Fibroblast of lung (primary cell): ENCODE results near the gene EZH1. TPM values are rescaled to one million over a fixed set of nuclear protein-coding genes. Genes with fewer than 3 reads are reported as not detected.

Source experiments
- DNase-seq, 2 donors: peaks; one replicate each; pipeline versions ENCODE4 v3.0.0 to v3.0.0-alpha.2; 2010; ENCODE audit warnings: low read depth in 2 of 2
- H2AFZ ChIP-seq: 2 replicates; pipeline ENCODE4 v1.5.1; 2012; ENCODE audit warnings: low read length, control low read depth, inconsistent platforms
- H3K27ac ChIP-seq: 2 replicates; pipeline ENCODE4 v1.5.1; 2011; ENCODE audit warnings: low read length, control low read depth; ENCODE audit not compliant: insufficient read depth
- H3K27me3 ChIP-seq: 2 replicates; pipeline ENCODE4 v1.5.1; 2011; ENCODE audit warnings: mild to moderate bottlenecking, low read length; ENCODE audit not compliant: control insufficient read depth, insufficient read depth
- H3K36me3 ChIP-seq: 2 replicates; pipeline ENCODE4 v1.5.1; 2011; ENCODE audit warnings: low read length; ENCODE audit not compliant: control insufficient read depth, insufficient read depth
- H3K4me1 ChIP-seq: 2 replicates; pipeline ENCODE4 v1.5.1; 2011; ENCODE audit warnings: low read length; ENCODE audit not compliant: control insufficient read depth, insufficient read depth; ENCODE audit errors: extremely low read depth
- H3K4me2 ChIP-seq: 2 replicates; pipeline ENCODE4 v1.5.1; 2011; ENCODE audit warnings: low read length, control low read depth; ENCODE audit not compliant: insufficient read depth; ENCODE audit errors: extremely low read depth
- H3K4me3 ChIP-seq, 4 experiments: fragments of 200-600 bp in 1 of 4; sonication (generic) in 1 of 4; replicated peaks in 1 of 4; 2 replicates each; pipeline ENCODE4 v1.5.1; 2011 to 2016; ENCODE audit warnings: low read length in 4 of 4, low read depth in 3 of 4, mild to moderate bottlenecking in 3 of 4, control low read depth in 2 of 4, inconsistent platforms in 1 of 4, mixed read lengths in 1 of 4; ENCODE audit not compliant: insufficient read depth in 1 of 4; ENCODE audit errors: control extremely low read depth in 1 of 4
- H3K79me2 ChIP-seq: 2 replicates; pipeline ENCODE4 v1.5.1; 2012; ENCODE audit warnings: mild to moderate bottlenecking, low read length, inconsistent platforms; ENCODE audit not compliant: control insufficient read depth, insufficient read depth
- H3K9ac ChIP-seq: 2 replicates; pipeline ENCODE4 v1.5.1; 2011; ENCODE audit warnings: mild to moderate bottlenecking, low read length, control low read depth; ENCODE audit not compliant: insufficient read depth
- H3K9me3 ChIP-seq: 2 replicates; pipeline ENCODE4 v1.5.1; 2012; ENCODE audit warnings: low read depth, low read length; ENCODE audit not compliant: control insufficient read depth, insufficient read depth
- H4K20me1 ChIP-seq: 2 replicates; pipeline ENCODE4 v1.5.1; 2011; ENCODE audit warnings: low read length; ENCODE audit not compliant: control insufficient read depth, insufficient read depth; ENCODE audit errors: extremely low read depth
- EZH2 ChIP-seq: IDR thresholded peaks from 2 replicates; pipeline ENCODE4 v1.5.1; 2012; ENCODE audit warnings: low read length, control low read depth, mild to moderate bottlenecking; ENCODE audit errors: missing control alignments
- polyA plus RNA-seq, 2 donors: library from polyadenylated mRNA; depleted of rRNA in 1 of 2; stranded (reverse) in 1 of 2; unstranded in 1 of 2; fragments of >200 nt; gene quantifications; 2 replicates each; pipeline ENCODE4 v1.2.1, GENCODE V29; 2011 to 2012; ENCODE audit warnings: missing spikeins in 1 of 2
- total RNA-seq: library from RNA; depleted of rRNA; stranded (reverse); fragments of >200 nt; gene quantifications from 2 replicates; pipeline ENCODE4 v1.2.1, GENCODE V29; 2014
- TF ChIP-seq, protein P1 (sequence below), 2 donors: IDR thresholded peaks in 1 of 2; conservative IDR thresholded peaks in 1 of 2; 1 replicate in 1 of 2; 2 replicates in 1 of 2; pipeline ENCODE4 v1.5.1; 2011 to 2012; ENCODE audit warnings: low read length in 2 of 2, control low read depth in 1 of 2, inconsistent platforms in 1 of 2, low read depth in 1 of 2, mild to moderate bottlenecking in 1 of 2

Gene EZH1
- total and polyA plus RNA-seq, 2 donors (not counting 1 experiment from before 2014, with no cell fraction given): 28.6 to 31.9 TPM

DNA sequence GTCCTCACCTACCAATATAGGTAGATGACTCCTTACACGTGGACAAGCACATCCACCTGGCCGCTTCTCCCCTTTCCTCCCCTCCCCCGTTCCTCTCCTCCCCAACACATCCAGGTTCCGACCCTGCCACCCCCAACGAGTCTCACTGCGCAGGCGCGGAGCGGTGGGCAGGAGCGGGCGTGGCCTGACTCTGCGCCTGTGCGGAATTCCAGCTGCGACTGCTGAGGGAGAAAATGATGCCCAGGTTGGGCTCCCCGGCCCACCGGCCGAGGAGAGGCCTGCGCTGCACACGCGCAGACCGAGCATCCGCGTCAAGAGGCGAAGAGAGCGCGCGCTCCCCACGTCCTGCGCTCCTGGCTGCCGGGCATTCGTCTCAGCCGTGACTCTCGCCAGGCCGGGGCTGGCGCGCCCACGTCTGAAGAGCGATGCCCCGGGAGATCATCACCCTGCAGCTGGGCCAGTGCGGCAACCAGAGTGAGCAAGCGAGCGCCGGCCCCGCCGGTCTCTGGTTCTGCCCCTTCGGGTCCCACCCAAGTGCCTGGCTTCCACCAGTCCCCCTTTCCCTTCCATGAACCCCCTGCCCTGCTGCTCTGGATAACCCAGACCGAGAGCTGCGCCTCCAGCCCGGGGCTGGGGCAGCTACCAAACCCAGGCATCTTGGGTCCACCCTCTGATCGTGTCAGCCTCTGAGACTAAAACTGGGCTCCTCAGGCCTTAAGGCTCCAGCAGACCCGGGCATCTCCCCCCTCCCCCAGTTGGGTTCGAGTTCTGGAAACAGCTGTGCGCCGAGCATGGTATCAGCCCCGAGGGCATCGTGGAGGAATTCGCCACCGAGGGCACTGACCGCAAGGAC, 85.5 kb downstream of the EZH1 start, which contains the start of gene TUBG2:
Gene TUBG2, plus strand, starts transcription at position 206 of the 853 bp plus-strand sequence. Its CDS starts 220 bp downstream, at position 426.
- Histone ChIP-seq H3K79me2 (no peaks in the 10 kb centered on the region), H4K20me1 (no peaks in the 10 kb centered on the region), H3K36me3 (peaks cover 4% of the 10 kb centered on the region), H3K4me3 (peak within 1 kb of the TSS; percentile 63 to 80 (median 71)), H3K9me3 (no peaks in the 10 kb centered on the region), H3K4me1 (peaks cover 9% of the 10 kb centered on the region), H2AFZ (peak within 1 kb of the TSS; percentile 66), H3K9ac (peak within 1 kb of the TSS; percentile 73), H3K27ac (peak within 1 kb of the TSS; percentile 57), H3K27me3 (no peaks in the 10 kb centered on the region), H3K4me2 (peak within 1 kb of the TSS; percentile 84)
- peak; percentile 86 to 88 for DNase-seq
- TF ChIP-seq, protein P1, sequence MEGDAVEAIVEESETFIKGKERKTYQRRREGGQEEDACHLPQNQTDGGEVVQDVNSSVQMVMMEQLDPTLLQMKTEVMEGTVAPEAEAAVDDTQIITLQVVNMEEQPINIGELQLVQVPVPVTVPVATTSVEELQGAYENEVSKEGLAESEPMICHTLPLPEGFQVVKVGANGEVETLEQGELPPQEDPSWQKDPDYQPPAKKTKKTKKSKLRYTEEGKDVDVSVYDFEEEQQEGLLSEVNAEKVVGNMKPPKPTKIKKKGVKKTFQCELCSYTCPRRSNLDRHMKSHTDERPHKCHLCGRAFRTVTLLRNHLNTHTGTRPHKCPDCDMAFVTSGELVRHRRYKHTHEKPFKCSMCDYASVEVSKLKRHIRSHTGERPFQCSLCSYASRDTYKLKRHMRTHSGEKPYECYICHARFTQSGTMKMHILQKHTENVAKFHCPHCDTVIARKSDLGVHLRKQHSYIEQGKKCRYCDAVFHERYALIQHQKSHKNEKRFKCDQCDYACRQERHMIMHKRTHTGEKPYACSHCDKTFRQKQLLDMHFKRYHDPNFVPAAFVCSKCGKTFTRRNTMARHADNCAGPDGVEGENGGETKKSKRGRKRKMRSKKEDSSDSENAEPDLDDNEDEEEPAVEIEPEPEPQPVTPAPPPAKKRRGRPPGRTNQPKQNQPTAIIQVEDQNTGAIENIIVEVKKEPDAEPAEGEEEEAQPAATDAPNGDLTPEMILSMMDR (conservative IDR thresholded peaks at IDR 0.05 in 1 of 2, IDR thresholded peaks at IDR 0.05 in 1 of 2; ENCODE audit: low read depth in 1 of 2, low read length in 2 of 2): no peak
- no peak for TF ChIP-seq EZH2

DNA sequence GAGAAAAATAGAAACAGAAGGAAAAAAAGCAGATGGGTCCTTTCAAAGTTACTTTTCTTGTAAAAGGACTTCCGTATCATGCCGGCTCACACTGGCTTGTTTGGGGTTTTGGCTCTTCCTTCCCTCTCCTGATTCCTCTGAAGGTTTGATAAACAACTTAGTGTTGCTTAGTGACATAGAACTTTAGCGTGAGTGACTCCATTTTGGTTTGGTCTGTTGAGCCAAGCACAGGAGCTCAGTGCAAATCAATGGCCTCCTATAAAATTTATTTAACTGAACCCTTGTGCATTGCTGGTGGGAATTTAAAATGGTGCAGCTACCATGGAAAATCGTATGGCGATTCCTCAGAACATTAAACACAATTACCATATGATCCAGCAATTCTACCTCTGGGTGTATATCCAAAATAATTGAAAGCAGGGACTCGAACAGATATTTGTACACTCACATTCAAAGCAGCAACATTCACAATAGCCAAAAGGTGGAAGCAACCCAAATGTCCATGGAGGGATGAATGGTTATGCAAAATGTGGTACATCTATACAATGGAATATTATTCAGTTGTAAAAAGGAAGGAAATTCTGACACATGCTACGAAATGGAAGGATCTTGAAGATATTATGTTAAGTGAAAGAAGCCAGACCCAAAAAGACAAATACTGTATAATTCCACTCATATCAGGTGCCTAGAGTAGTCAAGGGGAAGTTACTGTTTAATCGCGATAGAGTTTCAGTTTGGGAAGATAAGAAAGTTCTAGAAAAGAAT, 86.8 kb downstream of the EZH1 start:
- H3K9ac ChIP-seq: no peak overlapping the region
- H3K36me3 ChIP-seq: peaks cover 4% of the 10 kb centered on the region
- H3K4me1 ChIP-seq: peaks cover 13% of the 10 kb centered on the region
- H3K27me3 ChIP-seq: no peaks in the 10 kb centered on the region
- H3K9me3 ChIP-seq: no peaks in the 10 kb centered on the region
- no peak for DNase-seq
- no peak overlapping the region for H3K4me3 ChIP-seq
- TF ChIP-seq, protein P1 (conservative IDR thresholded peaks at IDR 0.05 in 1 of 2, IDR thresholded peaks at IDR 0.05 in 1 of 2; ENCODE audit: low read depth in 1 of 2, low read length in 2 of 2): no peak
- no peak for TF ChIP-seq EZH2
- no peak overlapping the region for H2AFZ ChIP-seq
- no peaks in the 10 kb centered on the region for H4K20me1 ChIP-seq
- H3K27ac ChIP-seq: no peak overlapping the region
- H3K4me2 ChIP-seq: no peak overlapping the region
- H3K79me2 ChIP-seq: no peaks in the 10 kb centered on the region

DNA sequence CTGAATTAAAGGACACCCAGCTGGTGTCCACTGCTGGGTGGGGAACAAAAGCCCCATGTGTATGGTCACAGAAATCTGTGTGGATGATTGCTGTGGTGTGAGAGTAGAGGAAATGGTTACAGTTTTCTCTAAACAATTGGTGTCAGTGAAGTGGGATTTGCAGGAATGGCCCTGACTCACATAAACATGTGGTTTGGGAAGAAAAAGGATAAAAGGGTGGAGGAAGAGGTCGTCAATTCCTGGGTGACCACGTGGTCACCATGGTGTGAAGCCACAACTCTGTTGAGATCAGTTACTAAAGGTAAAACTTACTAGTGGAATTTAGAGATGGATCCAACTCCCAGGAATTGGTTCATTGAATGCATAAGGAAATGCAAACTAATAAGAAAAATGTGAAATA, 89.3 kb downstream of the EZH1 start:
- Histone ChIP-seq H3K4me2 (no peak overlapping the region), H3K36me3 (no peaks in the 10 kb centered on the region), H3K9ac (no peak overlapping the region), H2AFZ (no peak overlapping the region), H3K4me1 (peaks cover 10% of the 10 kb centered on the region), H4K20me1 (no peaks in the 10 kb centered on the region), H3K9me3 (no peaks in the 10 kb centered on the region), H3K27ac (no peak overlapping the region), H3K79me2 (no peaks in the 10 kb centered on the region), H3K27me3 (no peaks in the 10 kb centered on the region), H3K4me3 (no peak overlapping the region)
- TF ChIP-seq, protein P1 (conservative IDR thresholded peaks at IDR 0.05 in 1 of 2, IDR thresholded peaks at IDR 0.05 in 1 of 2; ENCODE audit: low read depth in 1 of 2, low read length in 2 of 2): no peak
- TF ChIP-seq EZH2: no peak
- DNase-seq: peak; percentile 74 to 88
